H54 (cell line): Measurements from ENCODE around the gene DMBT1.
A peak's percentile ranks its signal among the peaks of the same experiment; 100 is the strongest.

Experiments
- DNase-seq: peaks from one replicate; pipeline ENCODE4 v3.0.0; 2011; ENCODE audit warnings: low spot score, mixed read lengths; ENCODE audit not compliant: insufficient read length
- FAIRE-seq: peaks from 3 replicates; lab custom pipeline; 2011; peaks lifted over from hg19 to GRCh38; lab: Jason Lieb, UNC
- POLR2A ChIP-seq: IDR thresholded peaks from 2 replicates; pipeline ENCODE4 v1.6.1; 2011; ENCODE audit warnings: low read depth, mild to moderate bottlenecking, low read length

Gene DMBT1

DNA sequence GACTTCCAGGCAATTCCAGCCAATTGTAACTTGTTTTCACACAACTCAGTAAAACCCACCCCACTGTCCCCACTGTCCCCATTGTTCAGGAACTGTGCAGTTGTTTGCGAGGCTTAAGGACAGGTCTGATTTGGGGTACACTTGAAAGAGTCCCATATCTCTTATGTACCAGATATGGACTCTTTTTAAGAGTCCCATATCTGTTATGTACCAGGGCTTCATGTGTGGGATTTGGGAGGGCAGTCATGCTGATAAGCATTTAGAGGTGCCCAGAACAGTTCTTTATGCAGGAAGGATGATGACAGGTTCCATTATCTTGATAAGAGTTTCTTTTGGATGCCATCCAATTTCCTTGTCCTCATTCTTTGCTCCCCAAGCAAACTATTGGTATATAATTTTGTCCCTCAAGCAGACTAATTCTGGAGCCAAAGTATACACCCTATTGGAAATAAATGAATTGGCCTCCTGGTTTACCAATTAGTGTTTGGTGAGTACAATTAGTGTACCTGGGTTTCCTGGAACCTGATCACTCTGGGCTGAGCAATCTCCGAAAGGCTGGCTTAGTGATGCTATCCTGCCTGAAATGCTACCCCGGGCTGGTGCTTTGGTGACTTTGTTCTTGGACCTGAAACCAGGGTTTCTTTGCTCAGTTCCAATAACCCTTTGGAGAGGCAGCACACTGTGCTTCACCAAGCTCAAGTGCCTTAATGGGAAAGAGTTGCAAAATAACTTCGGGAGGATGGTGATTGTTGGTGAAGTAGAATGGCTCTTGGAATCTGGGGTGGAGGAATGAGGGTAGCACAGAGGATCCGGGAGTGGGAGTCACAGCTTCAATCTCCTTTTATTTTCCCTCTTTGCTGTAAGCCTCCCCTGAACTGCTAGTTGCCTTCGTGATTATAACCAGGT is 6.2 kb upstream of the DMBT1 start:
- no peak for TF ChIP-seq POLR2A
- no peak for DNase-seq
- FAIRE-seq: no peak

DNA sequence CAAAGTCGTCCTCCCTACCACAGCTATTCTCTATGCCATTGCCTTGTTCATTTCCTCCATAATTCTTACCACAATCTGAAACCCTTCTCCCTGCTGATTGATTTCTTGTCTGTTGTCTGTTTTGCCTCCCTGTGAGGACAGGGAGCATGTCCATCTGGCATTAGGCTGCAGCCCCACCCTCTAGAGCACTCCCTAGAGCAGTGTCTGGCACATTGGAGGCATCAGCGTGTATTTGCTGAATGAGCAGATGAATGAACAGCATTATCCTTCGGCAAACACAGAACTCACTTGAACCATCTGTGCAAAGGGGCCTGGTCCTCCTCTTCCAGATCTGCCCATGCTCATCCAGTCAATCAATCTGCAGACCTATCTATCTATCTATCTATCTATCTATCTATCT is 5.1 kb upstream of the DMBT1 start:
- FAIRE-seq (no peak), DNase-seq (no peak)
- TF ChIP-seq POLR2A: no peak

DNA sequence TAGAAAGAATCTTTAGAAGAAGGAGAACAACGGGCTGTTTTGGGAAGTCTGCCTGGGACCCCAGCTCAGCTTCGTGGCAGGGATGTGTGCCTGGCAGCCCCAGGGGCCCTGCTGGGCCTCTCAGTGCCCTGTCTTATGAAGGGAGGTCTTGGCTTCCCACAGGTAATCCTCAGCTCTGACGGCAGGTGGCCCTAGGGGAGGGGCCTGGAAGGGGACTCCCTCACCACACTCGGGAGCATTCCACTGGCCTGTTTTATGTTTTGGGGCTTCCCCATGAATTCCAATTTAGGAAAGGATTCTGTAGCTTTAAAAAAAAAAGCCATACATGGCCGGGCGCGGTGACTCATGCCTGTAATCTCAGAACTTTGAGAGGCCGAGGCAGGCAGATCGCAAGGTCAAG is 3.0 kb upstream of the DMBT1 start:
- DNase-seq: no peak
- no peak for FAIRE-seq
- TF ChIP-seq POLR2A: no peak

DNA sequence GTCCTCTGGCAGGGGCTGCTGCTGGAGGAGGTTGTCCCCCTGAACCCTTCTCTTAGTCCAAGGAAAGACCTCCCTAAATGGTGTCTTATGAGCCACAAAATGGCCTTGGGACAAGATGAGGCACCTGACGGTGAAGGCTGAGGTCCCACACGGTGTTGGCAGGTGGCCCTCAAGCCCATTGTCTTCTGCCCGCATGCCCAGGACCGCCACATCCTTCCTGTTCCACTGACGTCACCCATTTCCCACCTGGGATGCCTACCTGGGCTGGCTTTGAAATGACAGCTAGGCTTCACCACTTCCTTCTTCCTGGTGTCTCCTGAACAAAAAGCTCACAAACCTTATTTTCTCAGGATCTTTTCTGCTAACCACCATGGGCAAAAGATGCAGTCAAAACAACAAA is 2.1 kb upstream of the DMBT1 start:
- DNase-seq: no peak
- no peak for FAIRE-seq
- no peak for TF ChIP-seq POLR2A

DNA sequence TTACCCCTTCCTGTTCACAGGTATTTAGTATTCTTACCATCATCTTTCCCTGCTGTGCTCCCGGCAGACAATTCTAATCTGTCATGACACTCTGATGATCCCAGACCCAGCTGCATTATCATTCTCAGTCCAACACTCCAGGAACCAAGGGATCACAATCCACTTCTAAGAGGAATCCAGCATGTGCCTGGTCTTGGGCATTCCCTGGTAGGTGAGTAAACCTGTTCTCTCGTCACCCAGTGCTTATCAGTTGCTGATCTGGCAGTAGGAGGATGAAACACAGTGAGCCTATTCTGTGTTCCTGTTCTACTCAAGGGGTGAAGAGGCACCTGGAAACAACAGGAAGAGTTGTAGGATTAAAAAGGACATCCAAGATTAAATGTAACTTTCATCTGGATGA is 1.3 kb upstream of the DMBT1 start:
- TF ChIP-seq POLR2A: no peak
- no peak for FAIRE-seq
- DNase-seq: no peak

DNA sequence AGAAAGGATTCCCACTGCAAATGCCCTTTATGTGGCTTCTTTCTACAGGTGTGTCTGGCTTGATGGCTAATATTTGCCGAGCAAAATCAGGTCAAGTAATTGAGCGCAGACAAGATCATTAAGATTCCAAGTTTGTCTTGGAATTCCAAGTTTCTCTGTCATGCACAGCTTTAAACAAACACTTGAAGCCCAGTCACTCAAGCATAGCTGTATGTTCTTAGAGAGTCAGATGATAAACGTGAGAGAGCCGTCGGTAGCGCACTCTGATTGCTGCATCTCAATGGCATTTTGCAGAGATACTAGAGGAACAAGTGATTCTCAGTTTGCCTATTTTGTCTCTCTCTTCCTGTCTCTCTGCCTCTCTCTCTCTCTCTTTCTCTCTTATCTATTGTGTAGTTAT is 658 bp downstream of the DMBT1 start:
- DNase-seq: no peak
- no peak for FAIRE-seq
- no peak for TF ChIP-seq POLR2A

DNA sequence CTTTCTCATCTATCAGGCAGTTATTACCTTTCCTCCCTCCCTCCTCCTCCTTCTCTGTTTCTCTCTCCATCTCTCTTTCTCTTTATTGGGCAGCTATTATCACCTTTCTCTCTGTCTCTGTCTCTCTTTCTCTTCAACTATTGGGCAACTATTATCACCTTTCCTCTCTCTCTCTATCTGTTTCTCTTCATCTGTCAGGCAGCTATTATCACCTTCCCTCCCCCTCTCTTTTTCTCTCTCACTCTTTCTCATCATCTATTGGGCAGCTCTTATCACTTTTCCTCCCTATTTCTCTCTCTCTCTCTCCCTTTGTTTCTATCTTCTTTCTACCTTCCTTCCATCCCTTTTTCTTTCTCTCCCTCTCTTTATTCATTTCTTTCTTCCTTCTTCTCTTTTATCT is 1.2 kb downstream of the DMBT1 start:
- no peak for DNase-seq
- TF ChIP-seq POLR2A: no peak
- FAIRE-seq: no peak

DNA sequence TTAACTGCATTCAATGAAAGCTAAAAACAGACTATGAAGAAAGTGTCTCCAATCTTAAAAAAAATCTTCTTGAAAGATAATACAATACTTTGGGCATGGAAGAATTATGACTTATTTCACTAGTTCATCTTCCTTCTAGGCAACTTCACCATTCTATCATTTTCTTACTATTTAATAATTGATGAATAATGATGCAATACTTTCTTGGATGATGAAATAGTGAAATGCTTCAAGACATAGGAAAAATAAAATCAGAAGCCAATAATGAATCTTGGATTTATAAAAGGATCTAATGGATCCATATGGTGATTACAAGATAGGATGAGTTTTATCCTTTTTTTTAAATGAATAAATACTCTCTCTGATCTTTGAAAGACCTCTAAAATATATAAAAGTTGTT is 4.4 kb downstream of the DMBT1 start:
- no peak for FAIRE-seq
- no peak for TF ChIP-seq POLR2A
- no peak for DNase-seq

DNA sequence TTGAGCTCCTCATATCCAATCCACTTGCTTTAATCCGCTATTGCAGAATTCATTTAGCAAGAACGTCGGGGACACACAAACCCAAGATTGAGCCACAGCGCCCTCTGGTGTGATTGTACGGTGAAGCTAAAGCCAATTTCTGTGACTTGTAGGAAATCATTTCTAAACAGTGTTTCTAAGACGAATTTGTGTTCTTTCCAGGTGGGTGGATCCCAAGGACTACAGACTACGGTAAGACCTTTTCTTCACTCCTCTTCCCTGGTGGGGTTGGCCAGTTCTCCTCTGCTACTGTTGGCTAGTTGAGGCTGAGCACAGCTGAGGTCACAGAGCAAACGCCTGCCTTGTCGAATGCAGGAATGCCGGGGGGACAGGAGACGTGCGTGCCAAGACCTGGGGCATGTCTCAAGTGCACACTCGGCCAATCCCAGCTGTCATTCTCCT is 5.2 kb downstream of the DMBT1 start:
- FAIRE-seq (peak; percentile 69), DNase-seq (peak; percentile 33)
- no peak for TF ChIP-seq POLR2A

DNA sequence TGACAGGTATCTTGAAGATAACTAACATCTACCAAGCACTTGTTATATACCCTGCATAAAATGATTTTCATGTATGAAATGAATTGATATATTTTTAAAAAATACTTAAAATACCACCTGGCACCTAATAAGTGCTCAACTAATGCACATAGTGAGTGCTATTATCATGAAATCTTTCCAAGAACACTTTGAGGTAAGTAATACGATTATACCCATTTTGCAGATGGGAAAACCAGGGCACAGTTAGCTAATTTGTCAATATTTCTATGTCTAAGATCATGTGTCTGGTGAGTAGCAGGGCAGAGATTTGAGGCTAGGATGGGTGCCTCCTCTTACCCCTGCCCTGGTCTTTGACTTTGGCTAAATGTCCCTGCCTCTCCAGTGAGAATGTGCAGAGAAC is 6.1 kb downstream of the DMBT1 start:
- TF ChIP-seq POLR2A: no peak
- no peak for DNase-seq
- no peak for FAIRE-seq

DNA sequence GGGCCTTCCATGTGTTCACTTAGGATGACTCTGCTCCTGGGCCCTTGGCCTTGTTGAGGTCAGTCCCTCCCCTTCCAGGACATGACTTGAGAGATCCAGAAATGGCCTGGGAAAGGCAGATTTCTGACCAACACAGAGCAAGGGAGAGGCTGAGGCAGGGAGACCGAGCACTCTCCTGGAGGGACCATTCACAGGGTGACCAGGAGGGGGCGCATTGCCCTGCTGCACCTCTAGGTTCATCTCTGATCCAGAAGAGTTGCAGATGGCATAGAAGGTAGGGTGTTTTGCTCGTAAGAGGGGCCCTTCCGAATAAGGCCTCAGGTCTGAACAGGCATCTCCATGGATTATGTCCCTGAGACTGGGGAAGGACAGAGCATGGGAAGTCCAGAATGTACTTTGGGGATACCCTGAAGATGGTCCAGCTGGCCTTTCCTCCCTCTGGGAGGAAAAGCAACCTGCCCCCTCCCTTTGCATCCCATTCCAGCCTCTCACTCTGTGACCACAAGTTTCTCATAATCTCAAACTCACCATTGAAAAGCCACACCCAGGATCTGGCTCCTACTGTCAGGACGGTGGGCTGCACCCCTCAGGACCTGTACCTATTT is 6.6 kb downstream of the DMBT1 start:
- no peak for TF ChIP-seq POLR2A
- FAIRE-seq (no peak), DNase-seq (peak; percentile 14)

DNA sequence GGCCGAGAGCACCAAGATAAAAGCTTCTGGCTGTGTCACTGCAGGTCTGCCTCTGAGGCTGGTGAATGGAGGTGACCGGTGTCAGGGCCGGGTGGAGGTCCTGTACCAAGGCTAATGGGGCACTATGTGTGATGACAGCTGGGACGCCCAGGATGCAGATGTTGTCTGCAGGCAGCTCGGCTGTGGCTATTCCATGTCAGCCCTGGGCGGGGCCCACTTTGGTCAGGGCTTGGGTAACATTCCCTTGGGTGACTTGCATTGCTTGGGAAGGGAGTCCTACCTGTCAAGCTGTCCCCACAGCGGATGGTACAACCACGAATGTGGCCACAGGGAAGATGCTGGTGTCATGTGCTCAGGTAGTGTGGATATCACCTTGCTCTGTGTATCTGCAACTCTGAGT is 8.0 kb downstream of the DMBT1 start:
- TF ChIP-seq POLR2A: no peak
- no peak for FAIRE-seq
- DNase-seq: no peak

DNA sequence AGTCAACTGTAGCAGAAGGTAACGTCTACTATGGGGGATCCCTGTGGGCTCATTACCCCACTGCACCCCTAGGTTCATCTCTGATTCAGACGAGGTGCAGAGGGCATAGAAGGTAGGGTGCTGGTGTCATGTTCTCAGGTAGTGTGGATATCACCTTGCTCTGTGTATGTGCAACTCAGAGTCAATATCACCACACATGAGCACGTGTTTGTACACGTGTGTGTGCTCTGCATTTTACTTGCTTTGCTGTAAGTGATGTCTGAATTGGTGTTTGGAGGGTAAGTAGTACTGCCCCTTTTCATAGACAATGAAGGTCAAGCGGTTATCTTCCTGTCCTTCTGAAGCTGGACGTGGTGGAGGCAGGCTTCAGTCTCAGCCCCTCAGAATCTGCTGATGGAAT is 10.4 kb downstream of the DMBT1 start:
- no peak for TF ChIP-seq POLR2A
- FAIRE-seq (no peak), DNase-seq (no peak)

DNA sequence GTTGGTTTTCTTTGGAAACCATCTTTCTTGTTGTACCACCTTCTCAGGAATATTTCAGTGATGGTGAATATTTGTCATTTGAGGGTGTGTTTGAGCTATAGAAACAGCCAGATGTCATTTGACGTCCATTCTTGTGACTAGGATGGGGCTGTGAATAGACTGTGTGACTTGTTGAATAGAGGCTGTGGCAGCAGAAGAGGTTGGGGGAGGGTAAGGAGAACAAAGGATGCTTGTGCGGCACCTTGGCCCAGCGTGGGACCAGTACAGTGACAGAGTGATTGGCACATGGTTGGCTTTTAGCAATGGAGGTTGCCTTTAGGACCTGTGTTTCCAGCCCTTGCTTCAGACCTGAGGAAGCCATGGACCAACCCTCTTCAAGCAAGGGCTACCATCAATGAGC is 11.3 kb downstream of the DMBT1 start:
- FAIRE-seq (no peak), DNase-seq (no peak)
- no peak for TF ChIP-seq POLR2A

DNA sequence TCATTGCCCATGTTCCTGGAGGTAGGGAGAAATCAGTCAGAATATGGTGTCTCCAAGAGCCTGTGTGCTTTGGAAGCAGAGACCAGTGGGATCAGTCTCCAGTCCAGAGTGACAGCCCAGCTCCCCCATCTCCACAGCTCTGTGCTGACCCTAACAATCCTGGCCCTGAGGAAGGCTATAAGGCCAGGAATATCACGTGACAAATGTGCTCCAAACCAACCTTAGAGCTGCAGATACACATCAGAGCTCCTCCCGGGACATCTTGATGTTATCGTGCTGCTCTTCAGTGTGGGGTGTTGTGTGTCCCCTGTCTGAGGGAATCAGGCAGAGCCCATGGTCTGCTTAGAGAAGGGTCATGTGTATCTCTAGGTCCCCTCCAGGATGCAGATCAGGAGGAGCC is 15.2 kb downstream of the DMBT1 start:
- TF ChIP-seq POLR2A: no peak

More for the DNA sequence above, 15.2 kb downstream of the DMBT1 start:
- DNase-seq (no peak), FAIRE-seq (no peak)
